Activated naive CD8-positive, alpha-beta T cell treated with anti-CD3 and anti-CD28 coated beads for 36 hours (primary cell): Measurements from ENCODE around the gene TNFRSF8. TPM values are rescaled to one million over a fixed set of nuclear protein-coding genes. Genes with fewer than 3 reads are reported as not detected.

Experiments used
- DNase-seq: peaks from one replicate; pipeline ENCODE4 v3.0.0; 2021
- H3K27ac Mint-ChIP-seq: one replicate; pipeline ENCODE4 v1.8.0; 2022; ENCODE audit warnings: mild to moderate bottlenecking, moderate library complexity, mixed read lengths
- H3K27me3 Mint-ChIP-seq: one replicate; pipeline ENCODE4 v1.8.0; 2022; ENCODE audit warnings: mild to moderate bottlenecking, mixed read lengths
- H3K36me3 Mint-ChIP-seq: one replicate; pipeline ENCODE4 v1.8.0; 2021; ENCODE audit warnings: mild to moderate bottlenecking, mixed read lengths
- H3K4me1 Mint-ChIP-seq: one replicate; pipeline ENCODE4 v1.8.0; 2021; ENCODE audit warnings: mixed read lengths
- H3K4me3 Mint-ChIP-seq: one replicate; pipeline ENCODE4 v1.8.0; 2022; ENCODE audit warnings: mild to moderate bottlenecking, moderate library complexity, mixed read lengths
- H3K9me3 Mint-ChIP-seq: one replicate; pipeline ENCODE4 v1.8.0; 2022; ENCODE audit warnings: mixed read lengths
- total RNA-seq, 2 experiments: library from RNA; stranded (reverse); gene quantifications; one replicate each; pipeline ENCODE4 v1.2.3, GENCODE V29; 2021

Gene TNFRSF8
- total RNA-seq, 2 experiments from 2014 or later = 1.9 to 2.6 TPM

DNA sequence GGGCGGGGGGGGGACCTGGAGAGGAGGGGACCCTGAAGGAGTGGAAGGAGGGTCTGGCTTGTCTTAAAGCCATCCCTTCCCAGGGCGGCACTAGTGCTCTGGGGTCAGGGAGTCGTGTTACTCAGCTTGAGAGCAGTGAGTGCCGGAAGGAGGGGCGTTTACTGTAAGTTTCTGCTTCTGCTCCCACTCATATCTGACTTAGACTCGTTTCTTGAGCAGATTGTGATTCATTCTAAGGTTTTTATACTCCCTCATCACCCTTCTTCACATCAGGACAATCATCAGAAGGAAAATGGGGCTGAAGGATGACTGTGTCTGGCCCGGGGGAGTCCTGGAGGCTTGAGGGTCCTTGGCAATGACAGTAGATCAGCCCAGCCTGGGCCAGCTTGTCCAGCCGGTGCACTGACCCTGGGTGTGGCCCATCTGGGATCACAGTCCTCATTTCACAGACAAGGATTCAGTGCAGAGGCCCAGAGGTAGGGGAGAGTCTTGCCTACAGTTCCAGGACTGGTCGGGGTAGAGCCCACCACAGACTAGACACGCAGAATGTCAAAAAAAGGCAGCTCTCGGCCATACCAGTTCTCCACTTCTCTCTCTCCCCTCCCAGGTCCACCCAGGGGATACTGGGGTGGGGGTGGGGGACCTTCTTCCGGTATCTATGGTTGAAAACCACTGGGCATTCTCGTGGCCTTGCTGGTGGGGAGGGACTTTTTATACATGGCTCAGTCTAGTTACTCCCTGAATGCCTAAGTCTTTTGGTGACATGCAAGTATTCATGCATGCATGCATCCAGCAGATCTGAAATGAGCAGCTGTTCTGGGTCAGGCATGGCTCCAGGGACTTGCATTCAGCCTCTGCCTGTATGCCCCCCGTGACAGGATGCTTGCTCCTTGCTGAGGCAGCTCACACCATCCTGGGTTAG is 5.1 kb downstream of the TNFRSF8 start:
- H3K4me1 Mint-ChIP-seq = peaks cover 32% of the 10 kb centered on the region
- no peak for DNase-seq

GRCh38 chr1:12069623-12070244 is 6.6 kb downstream of the TNFRSF8 start:
- no peak overlapping the region for H3K4me3 Mint-ChIP-seq
- peaks cover 21% of the 10 kb centered on the region for H3K4me1 Mint-ChIP-seq
- H3K36me3 Mint-ChIP-seq = no peaks in the 10 kb centered on the region
- peaks cover 60% of the 10 kb centered on the region for H3K27me3 Mint-ChIP-seq
- no peak for DNase-seq
- H3K27ac Mint-ChIP-seq = no peak overlapping the region
- H3K9me3 Mint-ChIP-seq = no peaks in the 10 kb centered on the region

More for the DNA sequence above, 5.1 kb downstream of the TNFRSF8 start:
- H3K27ac Mint-ChIP-seq = no peak overlapping the region
- H3K9me3 Mint-ChIP-seq = no peaks in the 10 kb centered on the region
- H3K36me3 Mint-ChIP-seq = no peaks in the 10 kb centered on the region
- peaks cover 74% of the 10 kb centered on the region for H3K27me3 Mint-ChIP-seq
- H3K4me3 Mint-ChIP-seq = no peak overlapping the region

DNA sequence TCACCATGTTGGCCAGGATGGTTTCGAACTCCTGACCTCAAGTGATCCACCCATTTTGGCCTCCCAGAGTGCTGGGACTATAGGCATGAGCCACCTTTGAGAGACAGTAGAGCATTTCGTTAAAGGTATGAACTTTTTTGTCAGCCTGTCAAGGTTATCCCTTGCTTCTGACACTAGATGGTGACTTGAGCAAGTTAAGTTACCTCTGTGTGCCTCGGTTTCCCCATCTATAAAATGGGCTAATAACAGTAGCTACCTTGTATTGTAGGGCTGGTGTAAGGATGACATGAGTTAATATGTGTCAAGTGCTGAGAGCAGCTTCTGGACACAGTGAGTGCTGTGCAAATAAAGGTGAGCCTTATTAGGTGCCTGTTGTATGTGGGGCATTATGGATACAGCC is 8.8 kb downstream of the TNFRSF8 start:
- no peak overlapping the region for H3K27ac Mint-ChIP-seq

GRCh38 chr1:12072741-12073140 is 9.6 kb downstream of the TNFRSF8 start:
- Mint-ChIP-seq H3K9me3 (no peaks in the 10 kb centered on the region), H3K4me3 (no peak overlapping the region), H3K4me1 (peaks cover 6% of the 10 kb centered on the region), H3K36me3 (peaks cover 2% of the 10 kb centered on the region), H3K27ac (no peak overlapping the region), H3K27me3 (peaks cover 35% of the 10 kb centered on the region)
- no peak for DNase-seq

More for the DNA sequence above, 8.8 kb downstream of the TNFRSF8 start:
- peaks cover 10% of the 10 kb centered on the region for H3K4me1 Mint-ChIP-seq
- H3K9me3 Mint-ChIP-seq = no peaks in the 10 kb centered on the region
- peaks cover 2% of the 10 kb centered on the region for H3K36me3 Mint-ChIP-seq
- DNase-seq = no peak
- no peak overlapping the region for H3K4me3 Mint-ChIP-seq
- H3K27me3 Mint-ChIP-seq = peaks cover 43% of the 10 kb centered on the region

DNA sequence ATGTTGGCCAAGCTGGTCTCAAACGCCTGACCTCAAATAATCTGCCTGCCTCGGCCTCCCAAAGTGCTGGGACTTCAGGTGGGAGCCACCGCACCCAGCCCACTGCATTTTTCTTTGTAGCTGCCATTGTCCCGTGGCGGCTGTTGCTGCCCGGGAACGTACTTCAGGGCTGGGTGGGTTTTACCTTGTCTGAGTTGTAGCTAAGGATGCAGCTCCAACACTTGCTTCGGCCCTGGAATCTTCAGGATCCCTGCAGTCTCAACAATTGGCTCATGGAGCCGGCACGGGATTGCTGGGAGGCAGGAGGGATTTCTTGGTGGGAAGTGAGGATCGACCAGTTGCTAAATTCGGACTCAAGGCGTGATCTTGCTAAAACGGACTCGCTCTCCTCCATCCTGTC is 10.7 kb downstream of the TNFRSF8 start:
- H3K4me1 Mint-ChIP-seq = peaks cover 1% of the 10 kb centered on the region
- no peak for DNase-seq
- no peaks in the 10 kb centered on the region for H3K9me3 Mint-ChIP-seq
- no peak overlapping the region for H3K27ac Mint-ChIP-seq
- H3K36me3 Mint-ChIP-seq = peaks cover 2% of the 10 kb centered on the region
- H3K4me3 Mint-ChIP-seq = no peak overlapping the region
- H3K27me3 Mint-ChIP-seq = peaks cover 24% of the 10 kb centered on the region

DNA sequence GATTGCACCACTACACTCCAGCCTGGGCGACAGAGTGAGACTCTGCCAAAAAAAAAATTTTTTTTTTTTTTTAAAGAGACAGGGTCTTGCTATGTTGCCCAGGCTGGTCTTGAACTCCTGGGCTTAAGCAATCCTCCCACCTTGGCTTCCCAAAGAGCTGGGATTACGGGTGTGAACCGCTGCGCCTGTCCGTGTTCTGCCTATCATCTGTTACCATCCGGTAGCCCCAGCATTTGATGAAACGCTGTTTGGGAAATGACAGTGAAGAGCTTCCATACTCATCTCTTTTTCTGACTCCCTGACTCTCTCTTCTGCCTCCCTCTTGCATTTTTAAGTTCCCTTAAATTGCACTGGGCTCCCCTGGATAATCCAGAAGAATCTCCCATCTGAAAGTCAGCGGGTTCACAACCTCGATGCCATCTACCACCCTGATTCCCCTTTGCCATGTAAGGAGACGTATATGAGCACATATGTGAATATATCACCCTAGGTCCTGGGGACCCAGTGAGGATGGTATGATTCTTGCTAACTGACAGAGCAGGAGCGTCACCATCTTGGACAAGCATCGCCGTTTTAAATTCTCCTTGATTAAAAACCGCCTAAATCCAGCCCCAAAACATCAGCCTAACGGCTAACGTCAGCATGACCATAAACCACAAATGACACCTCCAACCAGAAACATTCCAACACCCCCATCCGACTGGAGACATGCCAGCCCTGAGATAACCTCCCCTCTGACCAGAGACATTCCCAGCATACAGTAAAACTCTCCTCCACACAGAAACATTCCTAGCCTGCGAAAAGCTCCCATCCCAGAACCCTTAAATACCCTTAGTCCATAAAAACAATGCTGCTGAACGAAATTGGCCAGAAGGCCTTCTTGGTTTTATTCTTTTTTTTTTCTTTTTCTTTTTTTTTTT is 12.4 kb downstream of the TNFRSF8 start:
- peaks cover 2% of the 10 kb centered on the region for H3K36me3 Mint-ChIP-seq
- no peak overlapping the region for H3K27ac Mint-ChIP-seq

DNA sequence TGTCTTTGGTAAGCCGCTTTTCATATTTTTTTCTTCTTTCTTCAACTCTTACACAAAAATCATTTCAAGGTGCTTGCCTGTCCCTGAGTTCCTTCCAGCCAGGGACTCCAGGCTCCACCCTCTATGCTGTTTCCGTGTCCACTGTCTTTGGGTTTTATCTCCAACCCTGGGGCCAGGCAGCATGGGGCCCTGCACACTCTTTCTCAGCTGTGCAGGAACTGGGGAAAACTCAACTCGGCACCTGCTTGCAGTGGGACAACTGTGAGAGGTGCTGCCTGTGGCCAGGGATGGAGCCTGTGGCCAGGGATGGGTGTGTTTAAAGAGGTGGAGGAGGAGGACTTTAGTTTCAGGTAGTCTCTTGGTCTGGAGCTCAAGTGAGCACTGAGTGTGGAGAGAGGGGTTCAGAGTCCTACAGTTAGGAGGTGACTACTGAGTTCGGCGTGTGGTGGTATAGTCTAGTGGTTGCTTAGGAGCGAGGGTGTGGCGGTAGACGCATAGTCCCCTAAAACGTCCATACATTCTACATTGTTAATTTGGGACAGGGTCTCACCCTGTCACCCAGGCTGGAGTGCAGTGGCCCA is 13.4 kb downstream of the TNFRSF8 start:
- no peak for DNase-seq
- H3K27ac Mint-ChIP-seq = no peak overlapping the region
- H3K4me3 Mint-ChIP-seq = no peak overlapping the region
- peaks cover 5% of the 10 kb centered on the region for H3K27me3 Mint-ChIP-seq
- H3K36me3 Mint-ChIP-seq = peaks cover 2% of the 10 kb centered on the region
- H3K9me3 Mint-ChIP-seq = no peaks in the 10 kb centered on the region
- peaks cover 9% of the 10 kb centered on the region for H3K4me1 Mint-ChIP-seq

More for the DNA sequence above, 12.4 kb downstream of the TNFRSF8 start:
- no peaks in the 10 kb centered on the region for H3K9me3 Mint-ChIP-seq
- no peak overlapping the region for H3K4me3 Mint-ChIP-seq
- peaks cover 9% of the 10 kb centered on the region for H3K4me1 Mint-ChIP-seq
- no peak for DNase-seq
- H3K27me3 Mint-ChIP-seq = peaks cover 11% of the 10 kb centered on the region

DNA sequence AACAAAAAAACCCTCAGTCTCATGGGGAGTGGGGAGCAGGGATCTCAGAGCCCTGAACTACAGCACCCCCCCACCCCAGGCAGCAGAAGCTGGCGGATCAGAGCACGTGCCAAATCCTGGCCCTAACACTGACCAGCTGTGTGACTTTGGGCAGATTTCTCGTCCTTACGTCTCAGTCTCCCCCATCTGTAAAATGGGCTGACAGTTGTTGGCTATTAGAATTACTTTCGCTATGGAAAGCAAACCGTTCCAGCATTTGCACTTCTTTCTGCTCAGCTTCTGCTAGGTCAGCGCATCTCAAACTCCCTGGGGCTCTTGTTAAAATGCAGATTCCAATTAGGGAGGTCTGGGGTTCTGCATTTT is 15.5 kb downstream of the TNFRSF8 start:
- no peak for DNase-seq
- peaks cover 13% of the 10 kb centered on the region for H3K9me3 Mint-ChIP-seq
- no peak overlapping the region for H3K27ac Mint-ChIP-seq
- peaks cover 11% of the 10 kb centered on the region for H3K36me3 Mint-ChIP-seq
- H3K4me1 Mint-ChIP-seq = peaks cover 14% of the 10 kb centered on the region
- H3K4me3 Mint-ChIP-seq = no peak overlapping the region
- H3K27me3 Mint-ChIP-seq = no peaks in the 10 kb centered on the region

DNA sequence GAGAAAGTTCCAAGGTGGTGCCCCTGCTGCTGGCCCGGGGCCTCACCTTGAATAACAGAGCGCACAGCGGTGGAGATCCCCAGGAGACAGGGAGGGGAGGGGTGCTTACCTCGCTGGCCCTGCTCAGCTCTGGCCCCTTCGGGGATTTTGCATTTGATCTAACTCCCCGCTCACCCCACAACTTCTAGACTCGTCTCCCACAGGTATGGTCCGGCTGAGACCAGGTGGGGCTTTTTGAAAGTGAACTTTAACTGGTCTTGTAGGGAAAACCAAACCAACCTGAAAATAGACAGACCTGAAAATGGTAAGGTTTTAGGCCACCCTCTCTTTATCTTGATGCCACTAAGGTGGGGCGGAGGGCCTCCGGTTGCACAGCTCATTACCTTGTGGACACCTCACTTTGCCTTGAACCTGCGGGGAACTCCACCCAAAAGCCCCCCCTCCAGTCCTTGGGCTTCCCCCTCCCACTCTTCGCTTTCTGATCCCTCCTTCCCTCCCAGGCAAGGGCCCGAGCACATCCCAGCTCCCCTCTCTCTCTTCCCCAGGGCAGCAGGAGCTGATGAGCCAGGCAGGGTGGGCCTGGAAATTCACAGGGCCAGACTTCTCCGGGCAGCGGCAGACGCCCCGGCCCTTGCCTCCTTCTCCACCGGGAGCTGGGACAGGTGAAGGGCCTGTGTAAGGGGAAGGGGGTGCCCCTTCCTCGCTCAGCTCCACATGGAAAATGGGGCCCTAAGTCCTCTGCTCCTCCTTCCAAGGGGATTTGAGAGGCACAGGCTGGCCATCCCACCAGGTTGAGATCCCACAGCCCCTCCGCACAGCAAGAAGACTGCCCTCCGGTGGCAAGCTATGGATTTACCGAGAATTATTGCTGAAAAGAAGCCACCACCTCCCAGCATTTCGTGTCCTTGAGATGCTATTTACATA is 16.1 kb downstream of the TNFRSF8 start:
- Mint-ChIP-seq H3K4me3 (no peak overlapping the region), H3K27ac (no peak overlapping the region), H3K9me3 (peaks cover 13% of the 10 kb centered on the region), H3K36me3 (peaks cover 13% of the 10 kb centered on the region), H3K27me3 (no peaks in the 10 kb centered on the region), H3K4me1 (peaks cover 14% of the 10 kb centered on the region)
- DNase-seq = peak; percentile 46

GRCh38 chr1:12080156-12080555 is 17.1 kb downstream of the TNFRSF8 start:
- peaks cover 13% of the 10 kb centered on the region for H3K36me3 Mint-ChIP-seq
- H3K9me3 Mint-ChIP-seq = peaks cover 13% of the 10 kb centered on the region
- H3K4me3 Mint-ChIP-seq = no peak overlapping the region
- no peak for DNase-seq
- H3K4me1 Mint-ChIP-seq = peaks cover 14% of the 10 kb centered on the region
- H3K27ac Mint-ChIP-seq = no peak overlapping the region
- H3K27me3 Mint-ChIP-seq = no peaks in the 10 kb centered on the region

GRCh38 chr1:12080773-12081556 is 17.9 kb downstream of the TNFRSF8 start:
- peaks cover 13% of the 10 kb centered on the region for H3K9me3 Mint-ChIP-seq
- H3K36me3 Mint-ChIP-seq = peaks cover 14% of the 10 kb centered on the region
- H3K4me3 Mint-ChIP-seq = no peak overlapping the region
- H3K4me1 Mint-ChIP-seq = peaks cover 14% of the 10 kb centered on the region
- DNase-seq = no peak
- peak overlapping the region; percentile 52 for H3K27ac Mint-ChIP-seq
- no peaks in the 10 kb centered on the region for H3K27me3 Mint-ChIP-seq

DNA sequence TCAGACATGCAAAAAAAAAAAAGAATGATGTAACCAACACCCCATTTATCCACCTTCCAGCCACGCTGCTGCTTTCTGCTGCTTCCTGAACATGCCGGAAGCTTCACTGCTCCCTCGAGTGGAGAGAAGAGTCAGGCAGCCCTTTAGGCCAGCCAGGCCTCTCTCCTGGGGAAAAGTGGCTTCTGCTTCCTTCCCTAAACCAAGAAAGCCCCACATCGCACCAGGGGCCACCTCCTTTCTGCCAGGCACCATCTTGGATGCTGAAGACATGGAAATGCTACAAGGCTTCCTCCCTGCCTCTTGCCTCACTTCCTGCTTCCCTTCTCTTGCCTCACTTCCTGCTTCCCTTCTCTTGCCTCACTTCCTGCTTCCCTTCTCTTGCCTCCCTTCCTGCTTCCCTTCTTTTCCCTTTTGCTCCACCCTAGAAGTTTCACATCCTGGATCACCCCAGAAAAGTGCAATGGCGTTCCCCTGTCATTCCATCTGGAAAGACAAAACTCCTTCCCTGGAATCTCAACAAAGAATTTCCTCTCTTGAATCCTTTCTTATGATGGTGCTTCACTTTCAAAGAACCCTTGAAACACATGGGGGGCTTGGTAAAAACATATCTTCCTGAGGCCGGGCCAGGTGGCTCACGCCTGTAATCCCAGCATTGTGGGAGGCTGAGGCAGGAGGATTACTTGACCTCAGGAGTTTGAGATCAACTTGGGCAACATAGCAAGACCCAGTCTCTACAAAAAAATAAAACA is 18.7 kb downstream of the TNFRSF8 start:
- Mint-ChIP-seq H3K9me3 (peaks cover 17% of the 10 kb centered on the region), H3K27me3 (no peaks in the 10 kb centered on the region), H3K4me3 (no peak overlapping the region), H3K4me1 (peaks cover 18% of the 10 kb centered on the region), H3K36me3 (peaks cover 18% of the 10 kb centered on the region), H3K27ac (peak overlapping the region; percentile 52)
- no peak for DNase-seq

DNA sequence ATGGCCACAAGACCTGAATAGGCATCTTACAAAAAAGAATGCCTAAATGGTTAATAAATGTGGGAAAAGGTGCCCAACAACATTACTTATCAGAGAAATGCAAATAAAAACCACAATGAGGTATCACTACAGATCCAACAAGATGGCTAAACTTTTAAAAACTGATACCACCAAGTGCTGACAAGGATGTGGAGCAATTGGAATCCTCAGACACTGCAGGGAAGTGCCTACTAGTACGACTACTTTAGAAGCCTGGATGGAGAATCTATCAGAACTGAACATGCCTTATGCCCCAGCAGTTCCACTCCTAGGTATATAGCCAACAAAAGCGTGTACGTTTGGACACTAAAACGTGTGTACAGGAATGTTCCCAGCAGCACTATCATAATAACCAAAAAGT is 19.9 kb downstream of the TNFRSF8 start:
- Mint-ChIP-seq H3K9me3 (peaks cover 23% of the 10 kb centered on the region), H3K27ac (no peak overlapping the region)

More for the DNA sequence above, 19.9 kb downstream of the TNFRSF8 start:
- H3K27me3 Mint-ChIP-seq = no peaks in the 10 kb centered on the region
- DNase-seq = no peak
- no peak overlapping the region for H3K4me3 Mint-ChIP-seq
- peaks cover 26% of the 10 kb centered on the region for H3K4me1 Mint-ChIP-seq
- H3K36me3 Mint-ChIP-seq = peaks cover 21% of the 10 kb centered on the region
